NT2/D1 (cell line): Measurements from ENCODE around the gene HPGD.

Experiments
- DNase-seq: peaks from one replicate; pipeline ENCODE4 v3.0.0-alpha.2; 2011; ENCODE audit warnings: low read depth, low spot score
- H3K27me3 ChIP-seq: 2 replicates; pipeline ENCODE4 v1.6.0; 2011; ENCODE audit warnings: mild to moderate bottlenecking; ENCODE audit not compliant: insufficient read length, insufficient read depth
- H3K36me3 ChIP-seq: 2 replicates; pipeline ENCODE4 v1.6.1; 2011; ENCODE audit warnings: mild to moderate bottlenecking, low read length, mixed read lengths; ENCODE audit not compliant: insufficient read depth, insufficient read length
- H3K4me1 ChIP-seq: 2 replicates; pipeline ENCODE4 v1.5.1; 2011; ENCODE audit not compliant: insufficient read depth, insufficient read length
- H3K4me3 ChIP-seq: 2 replicates; pipeline ENCODE4 v1.5.1; 2011; ENCODE audit warnings: low read depth; ENCODE audit not compliant: insufficient read length
- H3K9ac ChIP-seq: 2 replicates; pipeline ENCODE4 v1.6.0; 2011; ENCODE audit warnings: low read depth; ENCODE audit not compliant: insufficient read length
- H3K9me3 ChIP-seq: 2 replicates; pipeline ENCODE4 v1.5.1; 2011; ENCODE audit warnings: mild to moderate bottlenecking, low read length; ENCODE audit not compliant: insufficient read depth
- SUZ12 ChIP-seq: IDR thresholded peaks from 2 replicates; pipeline ENCODE4 v1.6.1; 2011; ENCODE audit not compliant: insufficient read length, insufficient read depth; ENCODE audit errors: extremely low read depth
- YY1 ChIP-seq: IDR thresholded peaks from 2 replicates; pipeline ENCODE4 v1.6.1; 2011; ENCODE audit not compliant: insufficient read length, insufficient read depth
- ZNF274 ChIP-seq: IDR thresholded peaks from 2 replicates; pipeline ENCODE4 v1.6.1; 2011; ENCODE audit warnings: mild to moderate bottlenecking, low read depth, low read length

HPGD gene

DNA sequence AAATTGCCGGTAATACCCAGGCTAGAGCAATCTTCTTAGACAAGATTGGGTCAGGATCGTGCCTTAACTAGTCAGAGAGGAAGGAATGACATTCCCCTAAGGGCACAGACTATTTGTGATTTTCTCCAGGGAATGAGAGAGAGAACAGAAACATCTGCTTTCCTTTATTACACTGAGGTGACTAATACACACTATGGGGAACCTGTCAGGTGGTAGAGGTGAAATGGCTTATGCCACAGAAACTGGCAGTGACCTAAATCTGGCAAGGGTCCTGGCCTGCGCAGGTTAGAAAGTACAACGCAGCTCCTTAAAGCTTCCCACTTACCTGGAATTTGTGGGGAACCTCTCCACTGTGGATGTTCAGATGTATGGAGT lies 16.6 kb upstream of the HPGD start:
- DNase-seq, result no peak

DNA sequence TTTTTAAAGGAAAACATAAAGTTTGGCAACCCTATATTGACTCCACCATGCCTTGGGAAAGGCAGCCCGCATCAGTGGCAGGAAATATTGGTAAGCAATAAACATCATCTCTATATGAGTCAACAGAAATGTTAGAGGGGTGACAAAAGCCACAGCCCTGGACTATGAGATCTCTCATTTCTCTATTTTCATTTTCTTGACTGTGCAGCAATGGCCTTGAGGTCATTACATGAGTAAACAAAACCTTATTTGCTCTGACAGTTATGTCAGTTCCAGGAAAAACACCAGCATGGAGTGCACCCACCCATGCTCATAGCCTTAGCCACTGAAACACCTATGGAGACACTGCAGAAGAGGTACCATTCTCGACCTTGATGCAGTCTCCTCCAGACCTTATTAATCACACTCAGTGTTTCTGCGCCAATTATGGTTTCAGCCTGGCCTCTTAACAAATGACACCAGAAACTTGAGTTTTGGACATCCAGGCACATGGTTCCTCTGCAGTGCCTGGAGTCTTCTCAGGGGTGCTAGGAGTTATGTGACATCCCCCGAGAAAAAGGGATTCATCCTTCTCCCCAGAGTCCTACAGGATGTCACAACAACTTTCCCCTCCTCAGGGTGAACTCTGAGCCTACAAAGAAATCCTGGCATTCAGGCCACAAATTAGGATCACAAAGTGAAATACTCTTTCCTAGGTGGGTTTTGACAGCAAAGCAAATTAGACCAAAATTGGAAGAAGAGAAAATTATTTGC lies 16.0 kb upstream of the HPGD start:
- Histone ChIP-seq H3K4me3 (no peak overlapping the region), H3K4me1 (no peaks in the 10 kb centered on the region), H3K9ac (no peak overlapping the region), H3K9me3 (no peaks in the 10 kb centered on the region), H3K36me3 (no peaks in the 10 kb centered on the region), H3K27me3 (no peaks in the 10 kb centered on the region)
- TF ChIP-seq SUZ12 (no peak), YY1 (no peak), ZNF274 (no peak)
- no peak for DNase-seq

More for the DNA sequence above, 16.6 kb upstream of the HPGD start:
- no peaks in the 10 kb centered on the region for H3K27me3 ChIP-seq
- no peaks in the 10 kb centered on the region for H3K36me3 ChIP-seq
- H3K4me3 ChIP-seq, result no peak overlapping the region
- H3K9ac ChIP-seq, result no peak overlapping the region
- no peaks in the 10 kb centered on the region for H3K9me3 ChIP-seq
- H3K4me1 ChIP-seq, result no peaks in the 10 kb centered on the region
- TF ChIP-seq SUZ12 (no peak), ZNF274 (no peak), YY1 (no peak)

- no peak overlapping the region for H3K9ac ChIP-seq
- H3K4me3 ChIP-seq, result no peak overlapping the region
- H3K4me1 ChIP-seq, result no peaks in the 10 kb centered on the region
- no peaks in the 10 kb centered on the region for H3K9me3 ChIP-seq
- TF ChIP-seq ZNF274 (no peak), YY1 (no peak), SUZ12 (no peak)
- H3K27me3 ChIP-seq, result no peaks in the 10 kb centered on the region
- no peaks in the 10 kb centered on the region for H3K36me3 ChIP-seq
- no peak for DNase-seq
These were observed 15.3 kb upstream of the HPGD start for GRCh38 chr4:174537634-174538033.

DNA sequence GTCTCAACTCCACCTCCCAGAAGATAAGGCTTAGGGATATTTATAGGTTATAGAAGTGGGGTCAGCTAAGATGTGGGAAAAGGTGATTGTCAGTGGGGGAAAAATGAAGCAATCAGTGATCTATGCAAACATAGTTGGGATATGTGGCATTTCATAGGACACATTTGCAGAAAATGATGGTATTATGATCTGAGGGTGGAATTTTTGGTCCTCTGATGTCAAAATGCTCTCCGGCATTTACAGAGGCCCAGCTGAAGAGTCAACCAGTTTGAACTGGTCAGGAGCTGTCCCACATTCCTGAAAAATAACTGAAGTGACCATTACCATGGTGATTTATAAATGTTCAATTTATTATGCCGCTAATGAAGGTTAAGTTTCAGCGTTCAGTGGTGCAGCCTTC lies 12.2 kb upstream of the HPGD start:
- TF ChIP-seq YY1, result no peak
- no peak for TF ChIP-seq ZNF274
- TF ChIP-seq SUZ12, result no peak

GRCh38 chr4:174532445-174532844 lies 10.2 kb upstream of the HPGD start:
- TF ChIP-seq ZNF274 (no peak), SUZ12 (no peak)
- no peak for DNase-seq

More for the DNA sequence above, 12.2 kb upstream of the HPGD start:
- DNase-seq, result no peak
- Histone ChIP-seq H3K36me3 (no peaks in the 10 kb centered on the region), H3K4me1 (no peaks in the 10 kb centered on the region), H3K27me3 (no peaks in the 10 kb centered on the region), H3K9ac (no peak overlapping the region), H3K4me3 (no peak overlapping the region), H3K9me3 (no peaks in the 10 kb centered on the region)

DNA sequence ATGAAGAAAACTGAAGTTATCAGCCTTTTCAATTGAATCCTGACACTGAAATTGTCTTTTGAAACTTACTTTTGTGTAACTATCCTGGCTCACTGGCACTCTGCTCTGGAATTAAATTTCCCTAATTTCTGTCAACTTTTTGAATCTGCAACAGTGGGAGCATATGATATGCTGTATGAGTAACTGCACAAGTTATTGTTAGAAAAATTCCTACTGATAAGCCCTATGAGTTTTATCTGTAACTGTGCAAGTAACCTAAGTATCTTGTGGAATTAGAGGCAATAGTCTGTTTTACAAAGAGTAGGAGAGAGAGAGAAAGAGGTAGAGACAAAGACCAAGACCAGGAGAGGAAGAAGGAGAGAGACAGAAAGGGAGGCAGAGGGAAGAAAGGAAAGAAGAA lies 9.2 kb upstream of the HPGD start:
- Histone ChIP-seq H3K36me3 (no peaks in the 10 kb centered on the region), H3K9ac (no peak overlapping the region)
- TF ChIP-seq YY1 (no peak), ZNF274 (no peak), SUZ12 (no peak)

More at GRCh38 chr4:174532445-174532844, 10.2 kb upstream of the HPGD start:
- H3K36me3 ChIP-seq, result no peaks in the 10 kb centered on the region
- H3K4me3 ChIP-seq, result no peak overlapping the region
- H3K27me3 ChIP-seq, result no peaks in the 10 kb centered on the region
- H3K9me3 ChIP-seq, result no peaks in the 10 kb centered on the region
- H3K9ac ChIP-seq, result no peak overlapping the region
- H3K4me1 ChIP-seq, result no peaks in the 10 kb centered on the region

GRCh38 chr4:174528226-174528625 lies 5.9 kb upstream of the HPGD start:
- Histone ChIP-seq H3K36me3 (no peaks in the 10 kb centered on the region), H3K9ac (no peak overlapping the region), H3K27me3 (peaks cover 13% of the 10 kb centered on the region), H3K9me3 (no peaks in the 10 kb centered on the region), H3K4me3 (no peak overlapping the region), H3K4me1 (no peaks in the 10 kb centered on the region)
- TF ChIP-seq ZNF274 (no peak), SUZ12 (no peak), YY1 (no peak)
- no peak for DNase-seq

More for the DNA sequence above, 9.2 kb upstream of the HPGD start:
- Histone ChIP-seq H3K9me3 (no peaks in the 10 kb centered on the region), H3K4me1 (no peaks in the 10 kb centered on the region), H3K27me3 (no peaks in the 10 kb centered on the region), H3K4me3 (no peak overlapping the region)
- no peak for DNase-seq

DNA sequence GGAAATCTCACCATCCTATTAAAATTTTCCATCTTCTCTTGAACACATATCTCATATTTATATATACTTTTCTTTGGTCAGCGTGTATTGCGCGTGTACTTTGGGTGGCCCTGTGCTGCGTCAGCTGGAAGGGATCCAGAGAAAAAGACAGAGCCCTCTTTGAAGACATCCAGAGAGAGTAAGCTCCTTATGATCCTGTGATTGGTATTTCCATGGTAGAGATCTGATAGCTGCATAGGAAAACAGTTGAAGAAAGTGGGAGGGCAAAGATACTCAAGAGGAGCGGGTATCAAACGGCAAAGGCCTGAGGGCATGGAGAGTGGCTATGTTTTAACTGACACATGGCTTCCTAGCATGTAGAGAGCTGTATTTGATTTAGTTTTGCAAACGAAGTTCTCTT lies 4.4 kb upstream of the HPGD start:
- Histone ChIP-seq H3K27me3 (peaks cover 28% of the 10 kb centered on the region), H3K9me3 (no peaks in the 10 kb centered on the region), H3K4me3 (no peak overlapping the region), H3K9ac (no peak overlapping the region), H3K36me3 (no peaks in the 10 kb centered on the region), H3K4me1 (no peaks in the 10 kb centered on the region)
- no peak for TF ChIP-seq YY1
- no peak for TF ChIP-seq SUZ12
- TF ChIP-seq ZNF274, result no peak
- no peak for DNase-seq
